Stimulated activated CD8-positive, alpha-beta memory T cell treated with anti-CD3 and anti-CD28 coated beads, Interleukin-7, amount 100 ng/mL, for 4 hours (primary cell): ENCODE data around the gene OARD1.
A peak's percentile ranks its signal among the peaks of the same experiment; 100 is the strongest.

ENCODE experiments used
- DNase-seq, 2 donors: peaks; one replicate each; pipeline ENCODE4 v3.0.0-alpha.2; 2020; ENCODE audit warnings: low read depth in 2 of 2

The OARD1 gene

DNA sequence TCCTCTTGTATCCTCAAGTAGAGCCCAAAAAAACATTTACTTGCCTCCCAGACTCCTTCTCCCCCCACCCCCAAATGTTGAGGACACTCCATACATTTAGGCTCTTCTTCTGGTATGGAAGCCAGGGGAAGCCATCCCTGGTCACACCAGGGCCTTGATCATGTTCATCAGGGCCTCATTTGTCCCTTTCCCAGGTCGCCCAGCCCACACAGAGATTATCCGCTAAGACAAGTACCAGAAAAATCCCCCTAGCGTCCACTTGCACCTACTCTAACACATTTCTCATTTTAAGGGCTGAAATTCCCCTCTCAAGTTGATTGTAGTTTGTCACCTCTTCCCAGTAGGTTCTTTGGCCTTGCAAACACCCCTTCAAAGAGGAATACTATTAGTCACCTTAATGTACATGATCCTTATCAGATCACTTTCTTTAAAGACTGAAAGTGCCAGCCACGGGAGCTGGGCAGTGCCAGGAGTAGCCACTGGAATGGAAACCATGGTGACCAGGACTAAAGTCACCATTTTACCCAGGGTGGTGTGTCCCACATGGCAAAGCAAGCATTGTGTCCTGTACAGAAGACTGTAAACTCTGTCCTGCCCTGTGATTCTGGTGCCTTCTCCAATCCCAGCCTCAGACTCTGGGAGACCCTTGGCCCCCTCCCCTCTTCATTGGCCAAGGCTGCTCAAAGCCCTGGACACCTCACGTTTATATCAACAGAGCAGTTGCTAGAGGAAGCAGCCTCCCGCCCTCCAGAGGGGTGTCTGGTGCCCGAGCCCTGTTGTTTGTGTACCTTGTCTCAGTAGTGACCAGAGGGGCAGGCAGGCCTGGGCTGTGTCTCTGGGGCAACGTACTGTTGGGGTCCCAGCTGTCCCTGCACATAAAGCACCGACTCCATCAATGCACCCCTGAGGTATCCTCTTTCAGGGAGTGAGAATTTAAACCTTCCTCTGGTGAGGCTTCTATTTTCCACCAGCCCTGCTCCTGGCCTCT, 24.1 kb downstream of the OARD1 start:
- no peak for DNase-seq

DNA sequence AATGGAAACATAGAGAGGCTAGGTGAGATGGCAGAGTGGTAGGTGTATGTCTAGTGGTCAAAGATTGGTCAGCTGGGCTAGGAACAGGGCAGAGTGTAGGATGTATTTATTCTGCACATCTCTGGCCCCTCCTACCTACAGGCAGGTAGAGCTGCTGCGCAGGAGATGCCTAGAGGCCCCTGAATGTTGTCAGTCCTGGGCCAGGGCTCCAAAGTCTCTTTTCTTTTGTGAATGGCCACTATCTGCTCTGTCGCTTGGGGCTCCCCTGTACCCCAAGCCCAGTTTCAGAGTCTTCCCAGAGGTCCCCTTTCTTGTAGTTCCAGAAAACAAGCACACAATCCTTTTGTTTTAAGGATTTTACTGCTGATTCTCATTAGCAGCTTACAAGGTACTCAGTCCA, 24.9 kb downstream of the OARD1 start:
- DNase-seq: no peak

DNA sequence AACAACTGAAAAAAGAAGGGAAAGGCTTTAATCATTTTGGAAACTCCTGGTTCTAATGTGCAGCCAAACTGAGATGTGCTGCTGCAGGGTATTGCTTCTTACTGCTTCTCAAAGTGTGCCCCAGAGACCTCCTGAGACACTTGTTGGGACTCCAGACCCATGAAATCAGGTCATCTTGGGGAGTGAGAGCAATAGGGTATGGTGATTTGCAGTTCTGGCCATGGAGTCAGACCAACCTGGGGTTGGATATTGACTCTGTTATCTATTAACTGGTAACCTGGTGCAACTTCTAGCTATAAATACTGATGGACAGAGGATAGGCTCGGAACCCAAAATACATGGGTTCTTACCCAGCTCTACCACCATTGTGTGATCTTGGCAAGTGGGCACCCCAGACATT, 26.1 kb downstream of the OARD1 start:
- no peak for DNase-seq

DNA sequence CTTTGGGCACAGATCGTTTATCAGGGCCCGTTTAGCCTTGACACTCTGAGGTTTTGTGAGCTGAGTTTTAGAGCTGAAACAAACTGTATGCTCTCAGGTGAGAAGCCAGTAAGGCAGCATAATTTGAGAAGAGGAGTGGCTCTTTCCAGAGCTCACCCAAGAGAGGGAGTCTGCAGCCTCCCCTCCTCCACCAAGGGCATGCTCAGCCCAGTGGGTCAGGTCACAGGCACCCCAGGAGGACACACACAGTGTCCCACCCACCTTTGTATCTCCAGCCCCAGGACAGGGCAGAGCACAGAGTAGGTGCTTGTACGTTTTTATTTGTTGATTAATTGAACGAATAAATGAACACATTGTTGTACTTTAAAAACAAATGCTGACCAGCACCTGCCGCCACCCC, 26.5 kb downstream of the OARD1 start:
- DNase-seq: no peak

DNA sequence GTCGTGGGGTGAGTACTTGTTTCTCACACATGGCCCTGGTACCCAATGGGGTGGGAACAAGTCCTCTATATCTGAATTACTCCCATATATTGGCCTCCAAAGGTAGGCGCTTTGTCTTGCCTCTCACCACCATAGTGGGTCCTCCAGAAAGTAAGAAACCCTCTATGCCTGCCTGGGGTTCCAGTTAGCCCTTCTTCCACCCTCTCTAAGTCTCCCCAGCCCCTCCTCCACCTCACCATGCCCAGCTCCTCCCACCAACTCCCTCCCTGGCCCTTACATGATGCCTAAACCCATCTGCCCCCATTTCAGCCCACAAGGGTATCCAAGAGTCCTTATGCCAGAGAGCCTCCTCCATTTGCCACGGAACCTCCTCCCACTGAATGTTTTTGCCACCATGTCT, 29.0 kb downstream of the OARD1 start:
- no peak for DNase-seq

DNA sequence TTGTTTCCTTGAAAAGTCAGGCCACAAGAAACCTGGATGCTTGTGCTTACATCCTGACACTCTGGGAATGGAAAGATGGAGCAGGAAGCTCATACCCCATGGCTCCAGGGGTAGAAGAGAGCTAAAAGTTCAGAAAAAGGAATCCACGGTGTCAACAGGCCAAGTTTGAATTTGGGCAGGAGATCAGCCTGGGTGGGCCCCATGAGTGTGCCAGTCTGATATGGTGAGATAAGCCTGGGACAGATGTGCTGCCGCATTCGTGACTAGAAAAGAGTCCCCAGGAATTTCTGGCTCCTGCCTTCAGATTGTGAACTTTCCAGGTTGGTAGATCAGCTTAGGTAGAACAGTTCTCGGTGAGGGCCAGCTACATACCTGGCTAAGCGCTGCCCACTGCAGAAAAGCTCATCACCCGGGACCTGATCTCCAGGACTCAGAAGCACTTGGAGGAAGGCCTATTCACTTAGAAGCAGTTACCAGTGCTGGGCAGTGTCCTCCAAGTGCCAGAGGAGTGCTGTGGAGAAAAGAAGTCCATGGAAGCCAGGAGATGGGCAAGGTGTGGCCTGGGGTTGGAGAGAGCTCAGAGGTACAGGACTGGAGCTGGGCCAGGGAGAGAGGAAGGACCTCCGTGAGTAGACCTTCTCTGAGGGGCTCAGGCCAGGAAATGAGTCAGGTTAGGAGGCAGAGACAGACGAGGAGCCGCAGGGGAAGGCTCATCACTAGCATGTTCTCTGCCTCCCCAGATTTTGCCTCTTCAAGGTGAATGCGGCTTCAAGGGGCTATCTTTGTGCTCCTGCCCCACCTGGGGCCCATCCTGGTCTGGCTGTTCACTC, 29.7 kb downstream of the OARD1 start, which contains the start of gene TSPO2:
Gene TSPO2, plus strand, starts transcription at position 242 of the 830 bp plus-strand sequence. Its CDS starts 519 bp downstream, at position 761.
- DNase-seq: no peak

DNA sequence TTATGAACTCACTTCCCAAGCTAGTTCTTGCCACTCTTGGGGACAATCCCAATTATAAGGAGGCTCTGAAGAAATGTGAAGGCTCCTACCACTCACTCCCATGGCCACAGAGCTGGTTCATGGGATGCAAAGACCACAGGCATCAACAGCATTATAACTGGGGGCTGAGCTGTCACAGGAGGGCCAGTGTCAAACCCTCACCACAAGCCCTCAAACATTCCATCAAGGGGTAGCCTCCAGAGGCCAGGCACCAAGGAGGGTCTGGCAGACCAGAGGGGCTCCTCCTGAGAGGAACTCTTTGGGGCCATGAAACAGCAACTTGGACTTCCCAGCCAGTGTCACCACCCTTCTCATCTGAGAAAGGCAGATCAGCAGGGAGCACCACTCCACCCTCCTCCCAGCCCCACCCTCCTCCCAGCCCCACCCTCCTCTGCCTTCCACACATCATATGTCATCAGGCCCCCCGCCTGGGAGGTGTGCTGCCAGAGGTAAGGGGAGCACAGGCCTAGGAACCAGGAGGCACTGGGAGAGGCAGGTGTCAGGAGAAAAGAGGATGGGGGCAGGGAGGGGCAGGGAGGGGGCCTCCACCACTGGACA, 31.1 kb downstream of the OARD1 start:
- no peak for DNase-seq

DNA sequence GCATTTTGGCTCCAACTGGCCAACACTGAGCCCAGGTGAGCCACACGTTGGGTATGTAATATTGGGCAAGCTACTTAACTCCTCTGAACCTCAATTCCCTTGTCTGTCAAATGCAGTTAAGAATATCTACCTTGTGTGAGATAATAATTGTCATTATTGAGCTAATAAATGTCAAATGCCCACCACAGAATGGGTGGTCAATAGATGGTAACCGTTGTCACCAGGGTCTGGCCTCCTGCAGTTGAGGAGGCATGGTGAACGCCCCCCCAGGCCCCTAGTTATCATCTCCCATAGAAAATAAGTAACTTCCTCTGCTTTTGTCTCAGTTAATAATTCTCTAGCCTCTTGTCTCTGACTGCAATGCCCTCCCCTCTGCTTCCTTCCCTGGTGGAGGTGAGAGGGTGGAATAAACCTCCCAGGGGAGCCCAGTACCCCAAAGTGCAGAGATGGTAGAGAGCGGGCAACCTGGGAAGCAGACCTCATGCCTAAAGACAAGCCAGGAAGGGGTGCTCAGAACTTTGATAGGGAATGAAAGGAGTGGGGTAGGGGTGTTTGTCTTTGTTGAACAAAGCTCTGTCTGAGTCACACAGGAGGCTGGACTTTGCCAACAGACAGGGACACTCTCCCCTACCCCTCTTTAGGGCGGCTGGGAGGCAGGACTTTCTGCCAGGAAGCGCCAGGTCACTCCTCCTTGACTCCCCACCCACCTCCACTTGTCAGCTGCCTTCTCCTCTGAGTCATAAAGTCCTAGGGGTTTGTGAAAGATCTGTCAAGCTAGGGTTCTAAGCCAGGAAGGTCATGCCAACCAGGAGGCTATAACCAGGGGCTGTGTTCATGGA, 31.8 kb downstream of the OARD1 start:
- DNase-seq: no peak

DNA sequence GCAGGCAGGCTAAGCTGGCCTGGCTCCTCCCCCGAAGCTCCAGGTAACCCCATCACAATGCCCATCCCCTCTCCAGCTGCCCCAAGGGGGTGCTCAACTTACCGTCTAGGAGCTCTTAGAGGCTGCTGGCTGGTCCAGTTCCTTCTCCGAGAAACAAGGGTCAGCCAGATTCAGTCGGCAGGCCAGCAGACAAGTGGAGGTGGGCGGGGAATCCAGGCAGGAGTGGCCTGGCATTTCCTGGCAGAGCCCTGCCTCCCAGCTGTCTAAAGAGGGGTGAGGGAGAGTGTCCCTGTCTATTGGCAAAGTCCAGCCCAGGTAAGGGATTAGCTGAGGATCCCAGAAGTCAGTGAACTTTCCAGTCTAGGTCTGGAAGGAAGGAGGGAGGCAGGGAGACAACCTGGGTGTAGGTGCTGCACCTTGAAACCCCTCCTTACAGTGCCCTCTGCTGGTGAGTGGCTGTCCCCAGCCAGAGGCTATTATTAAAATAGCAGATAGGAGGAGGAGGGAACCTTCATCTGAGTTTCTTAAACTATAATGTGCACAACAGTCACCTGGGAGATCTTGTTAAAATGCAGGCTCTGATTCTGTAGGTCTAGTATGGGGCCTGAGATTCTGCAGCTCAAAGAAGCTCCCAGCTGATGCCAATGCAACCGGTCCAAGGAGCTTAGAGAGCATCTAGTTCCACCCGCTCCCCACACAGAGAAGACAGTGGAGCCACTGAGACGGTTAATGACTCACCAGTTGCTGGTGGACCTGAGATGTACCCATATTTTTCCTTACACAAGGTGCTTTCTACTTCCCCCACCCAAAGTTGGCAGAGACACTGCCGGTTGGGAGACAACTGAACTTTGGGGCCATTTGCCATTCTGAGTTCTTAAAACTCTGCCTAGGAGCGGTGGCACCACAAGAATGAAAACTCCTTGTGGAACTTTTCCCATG, 32.8 kb downstream of the OARD1 start, which contains the start of gene UNC5CL:
Gene UNC5CL, minus strand, starts transcription at position 162 of the 939 bp plus-strand sequence. CDS start 4,147 bp downstream, outside the sequence.
- peak in 1 of 2 donors; percentile 21 for DNase-seq

DNA sequence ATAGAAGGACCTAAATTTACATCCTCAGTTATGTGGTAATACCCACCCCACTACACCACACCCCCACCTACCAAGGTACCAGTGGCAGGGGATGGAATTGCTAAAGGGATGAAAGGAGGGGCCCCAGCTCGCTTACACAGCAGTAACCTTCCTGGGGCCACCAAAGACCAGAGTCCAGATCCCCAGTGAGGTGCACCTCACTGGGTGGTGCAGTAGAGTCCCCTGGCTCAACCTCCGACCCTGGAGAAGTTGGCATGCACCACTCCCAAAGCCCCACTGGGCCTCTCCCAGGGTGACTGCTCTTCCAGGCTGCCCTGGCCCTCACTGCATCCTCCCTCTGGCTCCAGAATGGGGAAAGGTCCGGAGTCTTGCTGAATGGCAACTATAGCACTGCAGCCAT, 34.0 kb downstream of the OARD1 start:
- DNase-seq: no peak

DNA sequence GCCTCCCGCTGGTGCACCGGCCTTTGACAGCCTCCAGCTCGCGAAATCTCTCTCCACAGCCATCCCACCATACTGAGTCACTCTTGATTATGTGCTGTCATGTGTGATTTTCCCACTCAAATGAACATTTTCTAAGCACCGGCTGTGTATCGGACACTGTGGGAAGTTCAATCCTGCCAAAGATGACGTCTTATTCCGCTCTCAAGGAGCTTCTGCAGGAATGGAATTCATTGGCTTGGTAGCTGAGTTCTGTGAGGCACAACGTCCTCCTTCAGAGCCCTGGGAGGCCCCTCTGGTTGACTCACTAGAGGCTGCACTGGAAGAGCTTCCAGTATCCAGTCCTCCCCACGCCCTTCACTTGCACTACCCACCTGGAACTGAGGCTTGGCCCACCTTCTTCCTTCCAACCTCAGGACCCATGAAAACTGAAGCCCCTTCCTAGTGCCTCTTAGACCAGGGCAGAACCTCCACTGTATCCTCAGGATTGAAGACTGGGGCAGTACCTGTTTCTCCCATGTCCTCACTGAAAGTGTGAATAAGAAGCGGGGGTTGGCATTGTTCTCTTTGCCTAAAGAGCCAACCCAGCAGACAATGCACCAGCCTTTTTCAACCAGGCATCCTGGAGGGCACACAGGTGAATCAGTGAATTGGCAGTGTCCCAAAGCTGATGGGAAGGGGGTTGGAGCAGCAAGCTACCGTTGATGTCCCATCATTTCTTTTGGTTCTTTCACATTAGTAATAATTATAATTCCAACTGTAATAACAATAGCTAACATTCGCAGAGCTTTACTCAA, 34.9 kb downstream of the OARD1 start:
- no peak for DNase-seq

DNA sequence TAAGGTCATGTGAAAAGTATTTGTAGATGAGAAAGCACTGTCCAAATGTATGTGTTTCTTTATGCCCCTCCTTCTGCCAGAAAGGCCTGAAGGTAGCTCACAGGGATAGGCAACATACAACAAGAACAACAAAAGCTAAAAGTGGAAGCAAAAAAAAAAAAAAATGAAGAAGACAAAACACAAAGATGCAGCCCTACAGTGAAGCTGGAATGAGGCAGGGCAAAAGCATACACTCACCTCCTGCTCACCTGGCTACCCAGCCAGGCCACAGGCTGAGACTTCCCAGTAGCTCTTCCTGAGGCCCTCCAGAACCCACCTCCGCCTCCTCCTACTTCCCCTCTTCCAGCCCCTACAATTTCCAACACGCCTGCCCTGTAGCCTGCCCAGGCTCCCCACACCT, 35.6 kb downstream of the OARD1 start:
- DNase-seq: no peak

DNA sequence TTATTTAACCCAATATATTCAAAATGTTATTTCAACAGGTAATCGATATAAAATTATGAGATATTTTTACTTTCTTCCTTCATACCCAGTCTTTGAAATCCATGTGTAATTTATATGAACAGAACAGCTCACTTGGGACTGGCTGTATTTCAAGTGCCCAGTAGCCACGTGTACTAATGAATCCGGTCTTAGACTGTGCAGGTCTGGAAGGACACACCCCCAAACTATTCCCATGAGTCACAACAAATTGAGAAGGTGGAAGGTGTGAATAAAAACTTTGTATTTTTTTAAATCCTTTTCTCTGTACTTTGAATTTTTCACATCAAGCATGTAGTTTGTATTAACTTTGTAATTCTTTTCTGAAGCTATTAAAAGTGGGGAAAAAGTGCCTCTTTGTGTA, 36.0 kb downstream of the OARD1 start:
- no peak for DNase-seq

DNA sequence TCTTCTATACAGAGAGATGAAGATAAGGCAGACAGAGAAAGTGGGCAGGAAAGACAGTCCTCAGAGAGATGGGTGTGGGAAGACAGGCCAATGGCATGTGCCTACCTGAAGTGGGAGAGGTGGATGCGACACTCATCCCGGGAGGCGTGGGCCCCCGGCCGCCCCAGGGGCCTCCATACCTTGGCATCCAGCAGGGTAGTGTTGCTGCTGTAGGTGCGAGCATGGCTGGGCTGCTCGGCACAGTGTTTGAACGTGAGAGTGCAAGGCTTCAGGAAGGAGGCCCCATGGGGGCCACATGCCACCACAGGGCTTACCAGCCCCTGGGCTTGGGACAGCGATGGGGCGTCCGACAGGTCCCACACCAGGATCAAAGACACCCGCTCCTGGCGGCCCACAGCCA, 38.4 kb downstream of the OARD1 start:
- no peak for DNase-seq

DNA sequence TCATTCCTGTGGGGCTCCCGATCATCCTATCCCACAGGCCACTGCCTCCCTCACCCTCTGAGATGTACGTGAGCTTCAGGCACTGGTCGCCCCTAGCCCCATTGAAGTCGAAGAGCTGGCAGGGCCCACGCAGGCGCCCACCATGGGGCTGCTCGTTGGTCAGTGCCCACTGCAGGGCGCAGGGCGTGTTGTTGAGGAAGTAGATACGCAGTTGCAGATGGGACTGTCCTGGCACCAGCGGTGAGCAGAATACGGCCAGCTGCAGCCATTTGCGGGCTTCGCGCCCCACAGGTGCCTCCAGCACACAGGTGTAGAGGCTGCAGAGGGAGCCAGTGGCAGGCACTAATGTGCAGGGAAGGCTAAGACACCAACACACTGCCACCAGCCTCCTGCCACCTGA, 39.3 kb downstream of the OARD1 start:
- DNase-seq: no peak

DNA sequence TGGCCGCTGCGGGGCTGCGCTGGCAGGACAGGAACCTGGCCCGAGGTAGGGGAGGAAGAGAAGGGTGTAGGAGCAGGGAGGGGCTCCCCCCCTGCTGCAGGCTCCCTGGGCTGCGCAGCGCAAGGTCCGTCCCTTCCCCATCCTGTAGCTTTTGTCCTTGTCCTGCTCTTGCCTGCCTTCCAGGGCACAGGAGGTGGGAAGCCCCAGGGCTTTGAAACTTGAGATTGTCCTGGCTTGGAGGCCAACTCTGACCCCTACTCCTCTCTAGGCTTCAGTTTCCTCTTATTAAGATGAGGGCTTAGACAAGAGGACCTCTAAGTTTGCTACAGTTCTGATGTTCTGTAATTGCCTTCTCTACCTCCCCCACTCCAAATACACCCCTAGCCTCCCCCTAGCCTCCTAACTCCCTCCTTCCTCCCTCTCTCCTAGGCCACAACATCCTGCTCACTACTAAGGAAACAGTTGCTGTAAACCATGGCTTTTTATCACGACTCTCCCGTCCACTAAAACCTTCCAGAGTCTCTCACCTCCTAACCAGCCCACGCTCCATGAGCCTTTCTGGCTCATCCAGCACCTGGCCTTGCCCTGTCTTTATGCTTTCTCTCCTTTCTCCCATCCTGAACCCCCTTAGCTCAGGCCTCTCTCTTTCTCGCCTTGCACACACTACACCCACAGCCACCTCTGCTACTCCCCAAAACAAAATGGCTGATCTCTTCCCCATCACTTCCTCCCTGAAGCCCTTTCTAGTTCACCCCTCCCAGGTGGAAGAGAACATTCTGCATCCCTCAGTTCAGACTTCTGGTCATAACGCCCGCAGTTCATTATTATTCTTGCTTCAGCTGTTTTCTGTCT, 43.4 kb downstream of the OARD1 start:
- DNase-seq: no peak

DNA sequence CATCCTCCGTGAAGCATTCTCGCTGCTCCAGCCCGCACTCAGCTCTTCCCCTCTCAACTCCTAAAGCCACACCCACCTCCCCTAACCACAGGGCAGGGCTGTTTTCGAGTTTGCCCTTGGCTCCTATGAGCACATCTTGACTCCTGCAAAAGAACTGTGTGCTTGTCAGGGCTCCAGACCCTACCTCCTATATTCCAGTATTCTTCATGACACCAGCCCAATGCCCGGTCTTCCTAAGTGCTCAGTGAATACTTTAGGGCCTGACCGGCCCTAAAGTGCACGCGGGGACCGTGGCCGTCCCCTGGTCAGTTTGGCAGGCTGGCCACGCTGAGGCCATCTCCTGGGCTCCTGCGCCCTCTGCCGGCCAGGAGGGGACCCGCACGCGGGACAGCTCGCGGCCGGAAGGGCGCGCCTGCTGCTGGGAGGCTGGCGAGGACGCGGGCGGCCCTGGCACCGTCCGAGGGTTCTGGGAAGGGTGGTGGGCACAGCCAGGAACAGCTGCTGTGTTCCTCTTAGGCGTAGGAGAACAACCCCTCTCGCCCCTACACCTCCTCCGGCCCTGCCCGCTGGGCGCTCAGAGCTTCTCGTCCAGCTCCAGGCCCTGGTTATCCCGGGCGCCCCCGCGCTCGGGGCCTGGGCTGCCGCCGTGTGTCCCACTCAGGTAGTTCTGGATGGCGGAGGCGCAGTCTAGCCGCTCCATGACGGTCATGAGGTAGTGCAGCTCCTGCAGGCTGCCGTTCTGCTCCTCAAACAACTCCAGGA, 44.2 kb downstream of the OARD1 start:
- peak; percentile 13 to 55 for DNase-seq
